GM12878 (cell line): ENCODE results near the gene TMEM174. TPM values are rescaled to one million over a fixed set of nuclear protein-coding genes. Genes with fewer than 3 reads are reported as not detected.

Experiments used
- ATAC-seq: fragments of 200-7000 bp; cut with Tn5 transposase; 3 replicates; pipeline ENCODE4 v1.9.1; 2020; ENCODE audit warnings: mild to moderate bottlenecking, moderate library complexity
- BruUV-seq: library from RNA; stranded (reverse); fragments of 400-500 nt; replicated peaks from 2 replicates; lab custom pipeline; 2021; lab: Mats Ljungman, UMichigan
- CTCF ChIA-PET: fragments of 300-600 bp; sonication (Branson Sonifier 250); formaldehyde crosslinking; extraction: SDS; loops from one replicate; lab custom pipeline; 2021; ENCODE audit warnings: inconsistent platforms; lab: Yijun Ruan, JAX
- POLR2A ChIA-PET: fragments of 350-600 bp; formaldehyde crosslinking; extraction: SDS; loops from one replicate; lab custom pipeline; 2021; ENCODE audit warnings: inconsistent platforms; lab: Charles Lee
- RAD21 ChIA-PET: fragments of 300-600 bp; sonication (Branson Sonifier 250); formaldehyde crosslinking; loops from one replicate; lab custom pipeline; 2023; ENCODE audit warnings: antibody characterized with exemption; ENCODE audit not compliant: unreplicated experiment; lab: Charles Lee
- SMC1A ChIA-PET: fragments of 300-600 bp; sonication (Branson Sonifier 250); formaldehyde crosslinking; loops from one replicate; lab custom pipeline; 2023; ENCODE audit not compliant: unreplicated experiment, uncharacterized antibody; lab: Charles Lee
- DNase-seq: peaks from one replicate; pipeline ENCODE4 v3.0.0-alpha.2; 2011; ENCODE audit warnings: low read depth, low spot score
- FAIRE-seq: peaks from 3 replicates; lab custom pipeline; 2011; peaks lifted over from hg19 to GRCh38; lab: Jason Lieb, UNC
- H2AFZ ChIP-seq: 2 replicates; pipeline ENCODE4 v1.6.0; 2011; ENCODE audit warnings: low read depth, low read length, control low read depth; ENCODE audit not compliant: control insufficient read depth
- H3K27ac ChIP-seq: 2 replicates; pipeline ENCODE4 v1.5.1; 2011; ENCODE audit warnings: control low read depth; ENCODE audit not compliant: control insufficient read depth, insufficient read depth
- H3K27me3 ChIP-seq, 2 experiments: replicated peaks in 1 of 2; 2 replicates each; pipeline versions ENCODE4 v1.6.0 to v1.6.1; 2011; ENCODE audit warnings: low read length in 1 of 2; ENCODE audit not compliant: control insufficient read depth in 2 of 2, insufficient read depth in 2 of 2
- H3K36me3 ChIP-seq, 2 experiments: 2 replicates each; pipeline ENCODE4 v1.5.1; 2011; ENCODE audit warnings: low read length in 1 of 2; ENCODE audit not compliant: control insufficient read depth in 2 of 2, insufficient read depth in 2 of 2
- H3K4me1 ChIP-seq: 2 replicates; pipeline ENCODE4 v1.6.1; 2011; ENCODE audit warnings: mild to moderate bottlenecking, low read length, moderate library complexity, mixed read lengths; ENCODE audit not compliant: control insufficient read depth, insufficient read depth
- H3K4me2 ChIP-seq: 2 replicates; pipeline ENCODE4 v1.6.0; 2011; ENCODE audit warnings: control low read depth; ENCODE audit not compliant: control insufficient read depth, insufficient read depth
- H3K4me3 ChIP-seq: fragments of 200-600 bp; sonication (generic); 2 replicates; pipeline ENCODE4 v1.5.1; 2016
- H3K79me2 ChIP-seq: 2 replicates; pipeline ENCODE4 v1.6.0; 2011; ENCODE audit warnings: low read length; ENCODE audit not compliant: control insufficient read depth, insufficient read depth
- H3K9ac ChIP-seq: 2 replicates; pipeline ENCODE4 v1.8.0; 2011; ENCODE audit warnings: low read length, control low read depth, mixed read lengths; ENCODE audit not compliant: control insufficient read depth, insufficient read depth
- H3K9me3 ChIP-seq: replicated peaks from 3 replicates; pipeline ENCODE4 v1.5.1; 2011; ENCODE audit warnings: mild to moderate bottlenecking, low read length; ENCODE audit not compliant: control insufficient read depth, insufficient read depth
- H4K20me1 ChIP-seq: 2 replicates; pipeline ENCODE4 v1.6.0; 2011; ENCODE audit not compliant: control insufficient read depth, insufficient read depth
- DPF2 ChIP-seq: fragments of 450-650 bp; IDR thresholded peaks from 2 replicates; pipeline ENCODE4 v1.6.1; 2017; ENCODE audit warnings: mild to moderate bottlenecking
- NR2C1 ChIP-seq: fragments of 450-650 bp; IDR thresholded peaks from 2 replicates; pipeline ENCODE4 v1.6.1; 2017; ENCODE audit warnings: antibody characterized with exemption, mild to moderate bottlenecking, moderate library complexity
- POLR2AphosphoS2 ChIP-seq: IDR thresholded peaks from 2 replicates; pipeline ENCODE4 v1.6.1; 2011; ENCODE audit warnings: low read depth, mild to moderate bottlenecking, low read length, improper control_type of control experiment, moderate library complexity
- SIX5 ChIP-seq: IDR thresholded peaks from 2 replicates; pipeline ENCODE4 v1.6.1; 2011; ENCODE audit warnings: mild to moderate bottlenecking, low read depth, low read length, moderate library complexity; ENCODE audit not compliant: severe bottlenecking
- ZBTB11 ChIP-seq: fragments of 450-650 bp; formaldehyde crosslinking; IDR thresholded peaks from 2 replicates; pipeline ENCODE4 v1.5.0; 2022; ENCODE audit warnings: mild to moderate bottlenecking, missing genetic modification characterization
- WGBS: methylation state at CpG from one replicate; pipeline ENCODE4 v1.1.6; 2016; ENCODE audit warnings: low lambda C conversion rate; ENCODE audit not compliant: insufficient replicate concordance, insufficient coverage; ENCODE audit errors: missing lambda C conversion rate; 5-methylcytosine and 5-hydroxymethylcytosine counted together
- in situ Hi-C: fragments of 300-500 bp; cut with MboI; formaldehyde crosslinking; loops from 9 replicates; pipeline ENCODE4 v1.14.3; 2018; ENCODE audit warnings: mixed read lengths
- intact Hi-C: fragments of 100-400 bp; cut with micrococcal nuclease; formaldehyde crosslinking; loops from one replicate; pipeline ENCODE4 v1.14.2; 2022; ENCODE audit not compliant: unreplicated experiment
- polyA plus RNA-seq, 11 experiments: library from polyadenylated mRNA; depleted of rRNA in 4 of 11; unstranded in 6 of 11; stranded (reverse) in 5 of 11; fragments of >200 nt; fragmentation: Nextera tagmentation in 4 of 11; fragmentation: Illumina TruSeq in 1 of 11; extraction: Ambion mirVana in 4 of 11; extraction: Trizol in 1 of 11; gene quantifications; 1 replicate in 1 of 11; 2 replicates in 10 of 11; pipeline versions ENCODE4 v1.2.1 to v1.2.3, GENCODE V29; 2011 to 2016; ENCODE audit warnings: inconsistent platforms in 2 of 11, missing spikeins in 2 of 11, low read depth in 1 of 11
- total RNA-seq, 4 experiments: library from RNA; depleted of rRNA in 3 of 4; stranded (reverse); fragments of >200 nt in 3 of 4; fragmentation: Illumina TruSeq in 1 of 4; extraction: Trizol in 1 of 4; gene quantifications; 2 replicates each; pipeline versions ENCODE4 v1.2.1 to v1.2.3, GENCODE V29; 2013 to 2021

The TMEM174 gene
- total and polyA plus RNA-seq, 10 of the 15 experiments (the other 5 are each of a cell fraction or from before 2014, with no cell fraction given), result not detected

- ChIA-PET POLR2A (interaction anchor here (0.5 kb wide), 1 partner anchor 24 kb away, joined by 3 read pairs; no protein-coding TSS in a partner anchor), RAD21 (interaction anchor here (0.6 kb wide), 1 partner anchor 553 kb away, joined by 3 read pairs; no protein-coding TSS in a partner anchor), CTCF (no interaction called here), SMC1A (interaction anchor here (0.7 kb wide), 1 partner anchor 545 kb away, joined by 3 read pairs; no protein-coding TSS in a partner anchor)
- DNase-seq (no peak), ATAC-seq (no peak), FAIRE-seq (no peak)
- Histone ChIP-seq H3K9me3 (no peaks in the 10 kb centered on the region), H3K36me3 (no peaks in the 10 kb centered on the region), H3K4me2 (no peak overlapping the region), H2AFZ (no peak overlapping the region), H4K20me1 (no peaks in the 10 kb centered on the region), H3K79me2 (no peaks in the 10 kb centered on the region), H3K27ac (no peak overlapping the region), H3K9ac (no peak overlapping the region), H3K4me1 (no peaks in the 10 kb centered on the region), H3K4me3 (no peak overlapping the region), H3K27me3 (peaks cover 0 to 2% of the 10 kb centered on the region in 2 experiments; a peak in 1 of 4 replicates)
- intact Hi-C loops, result no loop called here
- in situ Hi-C loops, result no loop called here
- no TSS peak for BruUV-seq
- no peak for TF ChIP-seq SIX5
- no peak for TF ChIP-seq DPF2
- no peak for TF ChIP-seq POLR2AphosphoS2
- TF ChIP-seq NR2C1, result no peak
- TF ChIP-seq ZBTB11, result no peak
- 59% methylated on average over 10 of the region's 10 CpGs for WGBS
Measured at GRCh38 chr5:73137563-73138530, 35.1 kb upstream of the TMEM174 start.
